ENCODE results near the gene UCK1. TPM values are rescaled to one million over a fixed set of nuclear protein-coding genes. Genes with fewer than 3 reads are reported as not detected.

UCK1 gene
- total and polyA plus RNA-seq, 2 experiments from 2014 or later = 22.6 to 31.3 TPM

DNA sequence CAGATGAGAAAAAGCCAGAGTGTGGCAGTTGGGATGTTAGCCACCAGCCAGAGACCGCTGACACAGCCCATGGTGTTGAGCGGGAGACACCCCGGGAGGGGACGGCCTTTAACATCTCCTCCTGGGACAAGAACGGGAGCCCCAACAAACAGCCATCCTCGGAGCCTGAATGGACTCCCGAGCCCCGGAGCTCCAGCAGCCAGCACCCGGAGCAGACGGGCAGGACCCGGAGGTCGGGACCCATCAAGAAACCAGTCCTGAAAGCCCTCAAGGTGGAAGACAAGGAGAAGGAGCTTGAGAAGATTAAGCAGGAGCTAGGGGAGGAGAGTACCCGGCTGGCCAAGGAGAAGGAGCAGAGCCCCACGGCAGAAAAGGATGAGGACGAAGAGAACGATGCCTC is 56.4 kb downstream of the UCK1 start:
- Histone ChIP-seq H3K9me3 (ENCODE audit: low read depth) (no peaks in the 10 kb centered on the region), H3K27ac (no peak overlapping the region), H3K79me2 (ENCODE audit: insufficient read depth) (peaks cover 78% of the 10 kb centered on the region), H3K36me3 (ENCODE audit: low read depth) (peaks cover 58% of the 10 kb centered on the region), H3K4me1 (ENCODE audit: insufficient read depth) (no peaks in the 10 kb centered on the region), H3K9me2 (ENCODE audit: insufficient read depth) (no peaks in the 10 kb centered on the region), H2AFZ (no peak overlapping the region), H4K20me1 (ENCODE audit: insufficient read depth) (no peaks in the 10 kb centered on the region), H3F3A (ENCODE audit: insufficient read depth) (no peaks in the 10 kb centered on the region), H3K27me3 (replicated peaks; ENCODE audit: insufficient read depth) (no peaks in the 10 kb centered on the region), H3K9ac (no peak overlapping the region), H3K4me2 (ENCODE audit: unreplicated experiment) (no peak overlapping the region), H3K4me3 (no peak overlapping the region)
- DNase-seq = no peak
- in situ Hi-C loops (cut with MboI) = no loop called here
- 84 to 85% methylated on average over 15 to 16 of the region's 16 CpGs for WGBS, 2 experiments (ENCODE audit: low coverage in 1 of 2, low lambda C conversion rate in 2 of 2, missing lambda C conversion rate in 2 of 2)
- no peak for TF ChIP-seq EZH2phosphoT487 (IDR thresholded peaks at IDR 0.05; ENCODE audit: insufficient read depth, low read depth)
- TF ChIP-seq EZH2 (IDR thresholded peaks at IDR 0.05; ENCODE audit: insufficient read depth, poor library complexity, severe bottlenecking) = no peak

DNA sequence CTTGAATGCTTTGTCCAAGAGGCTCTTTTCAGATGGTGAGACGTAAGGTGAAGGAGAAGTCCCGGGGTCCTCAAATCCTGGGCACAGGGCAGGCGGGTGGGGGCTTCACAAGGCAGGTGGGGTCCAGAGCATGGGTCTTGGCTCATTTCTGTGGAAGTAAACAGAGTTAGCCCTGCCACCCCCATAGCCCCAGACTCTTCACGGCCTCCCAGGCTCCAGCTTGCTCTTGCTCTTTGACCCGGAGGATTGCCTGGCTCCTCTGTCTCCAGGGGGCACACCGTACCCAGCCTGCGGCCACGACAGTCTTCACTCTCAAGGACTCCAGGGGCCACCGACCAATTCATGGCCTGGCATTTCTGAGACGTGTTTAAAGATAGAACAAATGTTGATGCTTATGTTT is 57.2 kb downstream of the UCK1 start:
- Histone ChIP-seq H3K36me3 (ENCODE audit: low read depth) (peaks cover 50% of the 10 kb centered on the region), H2AFZ (no peak overlapping the region), H3K27me3 (replicated peaks; ENCODE audit: insufficient read depth) (no peaks in the 10 kb centered on the region), H3K9ac (no peak overlapping the region), H3K9me2 (ENCODE audit: insufficient read depth) (no peaks in the 10 kb centered on the region), H3K4me3 (no peak overlapping the region), H4K20me1 (ENCODE audit: insufficient read depth) (no peaks in the 10 kb centered on the region), H3K4me1 (ENCODE audit: insufficient read depth) (no peaks in the 10 kb centered on the region), H3K27ac (no peak overlapping the region), H3K9me3 (ENCODE audit: low read depth) (no peaks in the 10 kb centered on the region), H3K79me2 (ENCODE audit: insufficient read depth) (peaks cover 79% of the 10 kb centered on the region), H3K4me2 (ENCODE audit: unreplicated experiment) (no peak overlapping the region), H3F3A (ENCODE audit: insufficient read depth) (no peaks in the 10 kb centered on the region)
- WGBS, 2 experiments (ENCODE audit: low coverage in 1 of 2, low lambda C conversion rate in 2 of 2, missing lambda C conversion rate in 2 of 2) = 86 to 89% methylated on average over 10 of the region's 10 CpGs
- no peak for TF ChIP-seq EZH2 (IDR thresholded peaks at IDR 0.05; ENCODE audit: insufficient read depth, poor library complexity, severe bottlenecking)
- no peak for TF ChIP-seq EZH2phosphoT487 (IDR thresholded peaks at IDR 0.05; ENCODE audit: insufficient read depth, low read depth)
- in situ Hi-C loops (cut with MboI) = no loop called here
- no peak for DNase-seq

Small RNAs within 50 kb of the gene (small RNA-seq; reads per million reads assigned to genes)
- gene SNORD62A (ENCODE audit: low read depth, low replicate concordance) (not detected), gene SNORD62B (ENCODE audit: low read depth, low replicate concordance) (not detected)

Other genes with a start within 250 kb of the UCK1 start
- gene PLPP7, start 241.5 kb downstream of the UCK1 start, total RNA-seq (2014; rRNA removed; shearing (Covaris generic)) = 0.13 and 0.32 TPM in 2 replicates
- gene PLPP7, start 241.5 kb downstream of the UCK1 start, polyA plus RNA-seq (2016; fragmentation: Nextera tagmentation; extraction: Ambion mirVana) = 0.65 and 0.67 TPM in 2 replicates
- 53.7 and 68.3 TPM in 2 replicates for gene PRRC2B, start 137.2 kb downstream of the UCK1 start, total RNA-seq (2014; rRNA removed; shearing (Covaris generic))
- gene PRRC2B, start 137.2 kb downstream of the UCK1 start, polyA plus RNA-seq (2016; fragmentation: Nextera tagmentation; extraction: Ambion mirVana) = 25.2 and 30.9 TPM in 2 replicates
- 32.9 and 46.0 TPM in 2 replicates for gene POMT1, start 28.3 kb downstream of the UCK1 start, total RNA-seq (2014; rRNA removed; shearing (Covaris generic))
- 28.4 and 29.4 TPM in 2 replicates for gene POMT1, start 28.3 kb downstream of the UCK1 start, polyA plus RNA-seq (2016; fragmentation: Nextera tagmentation; extraction: Ambion mirVana)
- not detected in 2 replicates for gene PRRT1B, start 14.3 kb upstream of the UCK1 start, total RNA-seq (2014; rRNA removed; shearing (Covaris generic))
- gene PRRT1B, start 14.3 kb upstream of the UCK1 start, polyA plus RNA-seq (2016; fragmentation: Nextera tagmentation; extraction: Ambion mirVana) = not detected in 2 replicates
- gene RAPGEF1, start 208.8 kb upstream of the UCK1 start, total RNA-seq (2014; rRNA removed; shearing (Covaris generic)) = 21.1 and 24.1 TPM in 2 replicates
- 3.3 and 3.4 TPM in 2 replicates for gene RAPGEF1, start 208.8 kb upstream of the UCK1 start, polyA plus RNA-seq (2016; fragmentation: Nextera tagmentation; extraction: Ambion mirVana)